Measurements from ENCODE around the gene GBF1. TPM values are rescaled to one million over a fixed set of nuclear protein-coding genes. Genes with fewer than 3 reads are reported as not detected.
A peak's percentile ranks its signal among the peaks of the same experiment; 100 is the strongest.

GBF1 gene
- polyA plus RNA-seq, 1 of the 3 experiments (the other 2 are of a cell fraction): 12.3 TPM

GRCh38 chr10:102394801-102395399, 149.6 kb downstream of the GBF1 start:
- peak overlapping the region; percentile 68 for H3K9ac ChIP-seq
- peak overlapping the region; percentile 76; the same call in 1 of the 2 replicates for H2AFZ ChIP-seq (ENCODE audit: low read depth)
- DNase-seq: peak; percentile 47
- H3K27ac ChIP-seq (ENCODE audit: low read depth in 2 of 2, low read length in 1 of 2): peak overlapping the region in 1 of 2 experiments; percentile 81; a peak in 3 of 4 replicates
- POLR2A ChIA-PET: interaction anchor here (0.6 to 2.8 kb wide), 3 partner anchors 27 to 276 kb away, joined by 3 to 11 read pairs (median 3); no protein-coding TSS in a partner anchor
- no peaks in the 10 kb centered on the region for H4K20me1 ChIP-seq (ENCODE audit: insufficient read depth)
- H3K36me3 ChIP-seq (replicated peaks in 1 of 2; ENCODE audit: control insufficient read depth in 1 of 2, insufficient read depth in 2 of 2, low read length in 1 of 2): no peaks in the 10 kb centered on the region
- no peaks in the 10 kb centered on the region for H3K9me3 ChIP-seq
- H3K79me2 ChIP-seq (ENCODE audit: insufficient read depth): peaks cover 5% of the 10 kb centered on the region; the same call in 1 of the 2 replicates
- H3K27me3 ChIP-seq (ENCODE audit: insufficient read depth): no peaks in the 10 kb centered on the region
- H3F3A ChIP-seq (replicated peaks; ENCODE audit: insufficient read depth): peaks cover 3% of the 10 kb centered on the region
- no peaks in the 10 kb centered on the region for H3K9me2 ChIP-seq
- CTCF ChIA-PET: interaction anchor here (1.0 to 16.5 kb wide), 18 partner anchors 10 to 226 kb away, joined by 3 to 359 read pairs (median 10); partner anchors contain the start of genes ELOVL3, FBXL15, PITX3 and PSD
- H3K4me2 ChIP-seq: peak overlapping the region; percentile 90
- H3K4me3 ChIP-seq (ENCODE audit: low read depth in 2 of 2, low read length in 1 of 2): peak overlapping the region; percentile 65 to 77
- no peak for TF ChIP-seq EZH2phosphoT487 (IDR thresholded peaks at IDR 0.05; ENCODE audit: borderline replicate concordance, low read depth)
- no peak for TF ChIP-seq GATA2 (CRISPR knock-in tag; IDR thresholded peaks at IDR 0.05)
- TF ChIP-seq MEF2A (IDR thresholded peaks at IDR 0.05; ENCODE audit: borderline replicate concordance, low read depth): no peak
- no peak for TF ChIP-seq TCF12 (IDR thresholded peaks at IDR 0.05)
- TF ChIP-seq REST (IDR thresholded peaks at IDR 0.05; ENCODE audit: low read depth, low read length): no peak
- TF ChIP-seq GABPA (IDR thresholded peaks at IDR 0.05; ENCODE audit: low read depth): no peak
- TF ChIP-seq MXI1 (IDR thresholded peaks at IDR 0.05; ENCODE audit: low read depth, low read length): no peak
- 4% methylated on average over 16 of the region's 35 CpGs for WGBS (ENCODE audit: low lambda C conversion rate)
- peaks cover 0 to 21% of the 10 kb centered on the region in 2 experiments; a peak in 1 of 4 replicates for H3K4me1 ChIP-seq (ENCODE audit: control insufficient read depth in 1 of 2, insufficient read depth in 2 of 2, low read depth in 1 of 2, low read length in 1 of 2)

GRCh38 chr10:102395400-102396316, 150.3 kb downstream of the GBF1 start, which contains the start of gene NFKB2:
NFKB2 (plus strand) TSS chr10:102395705; CDS start chr10:102395960, 255 bp downstream.
- H3K27ac ChIP-seq (ENCODE audit: low read depth in 2 of 2, low read length in 1 of 2): peak within 1 kb of the TSS; percentile 47 to 81
- POLR2A ChIA-PET: interaction anchor here (1.5 to 2.8 kb wide), 2 partner anchors 27 to 37 kb away, joined by 4 to 11 read pairs; partner anchors contain the start of gene CUEDC2
- H3K4me3 ChIP-seq (ENCODE audit: low read depth in 2 of 2, low read length in 1 of 2): peak within 1 kb of the TSS; percentile 65 to 77
- no peak for TF ChIP-seq GATA2 (CRISPR knock-in tag; IDR thresholded peaks at IDR 0.05)
- peak; percentile 49; the same call in 1 of the 2 replicates for TF ChIP-seq GABPA (IDR thresholded peaks at IDR 0.05; ENCODE audit: low read depth)
- TF ChIP-seq YY1 (IDR thresholded peaks at IDR 0.05; ENCODE audit: low read depth): no peak
- TF ChIP-seq EP300 (IDR thresholded peaks at IDR 0.05; ENCODE audit: borderline replicate concordance in 1 of 2, low read depth in 1 of 2, low read length in 1 of 2): no peak
- peak; percentile 29; the same call in 1 of the 2 replicates for TF ChIP-seq MXI1 (IDR thresholded peaks at IDR 0.05; ENCODE audit: low read depth, low read length)
- peak within 1 kb of the TSS; percentile 68 for H3K9ac ChIP-seq
- no peaks in the 10 kb centered on the region for H3K9me3 ChIP-seq
- H3K4me1 ChIP-seq (ENCODE audit: control insufficient read depth in 1 of 2, insufficient read depth in 2 of 2, low read depth in 1 of 2, low read length in 1 of 2): peaks cover 0 to 23% of the 10 kb centered on the region in 2 experiments; a peak in 1 of 4 replicates
- no peaks in the 10 kb centered on the region for H3K9me2 ChIP-seq
- no peaks in the 10 kb centered on the region for H3K36me3 ChIP-seq (replicated peaks in 1 of 2; ENCODE audit: control insufficient read depth in 1 of 2, insufficient read depth in 2 of 2, low read length in 1 of 2)
- no peaks in the 10 kb centered on the region for H4K20me1 ChIP-seq (ENCODE audit: insufficient read depth)
- WGBS (ENCODE audit: low lambda C conversion rate): 1% methylated on average over 24 of the region's 42 CpGs
- H2AFZ ChIP-seq (ENCODE audit: low read depth): peak within 1 kb of the TSS; percentile 76
- CTCF ChIA-PET: interaction anchor here (0.9 to 16.5 kb wide), 13 partner anchors 10 to 227 kb away, joined by 3 to 359 read pairs (median 18); partner anchors contain the start of genes ELOVL3, FBXL15, PITX3 and PSD
- H3K79me2 ChIP-seq (ENCODE audit: insufficient read depth): peaks cover 5% of the 10 kb centered on the region; the same call in 1 of the 2 replicates
- DNase-seq: peak; percentile 93
- H3K27me3 ChIP-seq (ENCODE audit: insufficient read depth): no peaks in the 10 kb centered on the region
- H3F3A ChIP-seq (replicated peaks; ENCODE audit: insufficient read depth): peaks cover 3% of the 10 kb centered on the region
- H3K4me2 ChIP-seq: peak within 1 kb of the TSS; percentile 90
